Measurements from ENCODE around the gene NTM. TPM values are rescaled to one million over a fixed set of nuclear protein-coding genes. Genes with fewer than 3 reads are reported as not detected.

The NTM gene
- total RNA-seq, 6 donors from 2014 or later: 4.1 to 151 (median 115) TPM

DNA sequence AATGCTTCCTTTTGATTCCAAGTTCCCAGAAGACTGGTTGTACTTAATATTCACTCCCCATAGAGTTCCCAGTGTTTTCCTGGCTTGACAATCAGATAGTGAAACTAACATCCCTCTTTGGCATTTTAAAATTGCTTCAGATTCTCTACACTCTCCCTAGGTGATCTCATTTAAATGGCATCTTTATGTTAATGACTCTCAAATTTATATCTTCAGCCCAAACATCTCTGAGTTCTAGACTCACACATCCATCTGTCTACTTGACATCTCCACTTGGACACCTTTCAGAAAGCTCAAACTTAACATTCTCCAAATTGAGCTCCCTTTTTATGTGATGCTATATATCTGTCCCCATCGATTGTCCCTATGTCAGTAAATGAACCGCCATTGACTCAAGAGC, 232.0 kb downstream of the NTM start:
- no peak for ATAC-seq (ENCODE audit: low FRiP score in 2 of 2)
- no peak overlapping the region for H3K4me3 ChIP-seq
- H3K36me3 ChIP-seq: no peaks in the 10 kb centered on the region

DNA sequence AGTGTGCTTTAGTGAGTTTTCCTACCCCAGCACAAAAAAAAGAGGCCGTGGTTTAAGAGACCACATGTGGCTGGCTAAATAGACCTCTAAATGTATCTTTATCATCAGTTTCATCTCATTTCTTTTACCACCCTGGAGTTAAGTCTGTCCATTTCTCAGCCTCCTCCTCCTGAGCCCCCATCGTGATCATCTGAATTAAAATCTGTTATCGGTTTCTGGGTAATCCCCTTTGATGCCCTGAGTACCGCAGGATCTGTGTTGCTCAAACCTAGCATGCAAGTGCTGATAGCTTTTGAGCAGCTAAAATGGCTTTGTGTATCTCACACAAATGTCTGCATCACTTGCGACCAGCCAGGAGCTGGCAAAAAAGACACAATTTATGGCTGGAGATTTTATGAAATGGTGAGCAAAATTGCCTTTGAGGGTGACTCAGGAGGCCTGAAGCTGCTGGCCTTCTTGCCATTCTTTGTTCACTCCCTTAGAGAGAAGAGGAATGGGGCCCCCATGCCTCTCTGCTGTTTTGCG, 236.5 kb downstream of the NTM start:
- Histone ChIP-seq H3K9me3 (no peaks in the 10 kb centered on the region), H3K4me1 (no peaks in the 10 kb centered on the region), H3K27ac (no peak overlapping the region), H3K4me3 (no peak overlapping the region), H3K27me3 (no peaks in the 10 kb centered on the region), H3K36me3 (no peaks in the 10 kb centered on the region)
- 86 to 89% methylated on average over 6 of the region's 6 CpGs for WGBS, 2 donors
- DNase-seq (no peak), ATAC-seq (ENCODE audit: low FRiP score in 2 of 2) (no peak)
- TF ChIP-seq POLR2AphosphoS5 (IDR thresholded peaks at IDR 0.05) (no peak), EP300 (IDR thresholded peaks at IDR 0.05) (no peak), POLR2A (IDR thresholded peaks at IDR 0.05) (no peak)
- TF ChIP-seq, protein P1, sequence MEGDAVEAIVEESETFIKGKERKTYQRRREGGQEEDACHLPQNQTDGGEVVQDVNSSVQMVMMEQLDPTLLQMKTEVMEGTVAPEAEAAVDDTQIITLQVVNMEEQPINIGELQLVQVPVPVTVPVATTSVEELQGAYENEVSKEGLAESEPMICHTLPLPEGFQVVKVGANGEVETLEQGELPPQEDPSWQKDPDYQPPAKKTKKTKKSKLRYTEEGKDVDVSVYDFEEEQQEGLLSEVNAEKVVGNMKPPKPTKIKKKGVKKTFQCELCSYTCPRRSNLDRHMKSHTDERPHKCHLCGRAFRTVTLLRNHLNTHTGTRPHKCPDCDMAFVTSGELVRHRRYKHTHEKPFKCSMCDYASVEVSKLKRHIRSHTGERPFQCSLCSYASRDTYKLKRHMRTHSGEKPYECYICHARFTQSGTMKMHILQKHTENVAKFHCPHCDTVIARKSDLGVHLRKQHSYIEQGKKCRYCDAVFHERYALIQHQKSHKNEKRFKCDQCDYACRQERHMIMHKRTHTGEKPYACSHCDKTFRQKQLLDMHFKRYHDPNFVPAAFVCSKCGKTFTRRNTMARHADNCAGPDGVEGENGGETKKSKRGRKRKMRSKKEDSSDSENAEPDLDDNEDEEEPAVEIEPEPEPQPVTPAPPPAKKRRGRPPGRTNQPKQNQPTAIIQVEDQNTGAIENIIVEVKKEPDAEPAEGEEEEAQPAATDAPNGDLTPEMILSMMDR (IDR thresholded peaks at IDR 0.05): no peak

More for the DNA sequence above, 232.0 kb downstream of the NTM start:
- H3K9me3 ChIP-seq: no peaks in the 10 kb centered on the region
- no peak overlapping the region for H3K27ac ChIP-seq
- no peaks in the 10 kb centered on the region for H3K27me3 ChIP-seq
- H3K4me1 ChIP-seq: no peaks in the 10 kb centered on the region
- no peak for DNase-seq
- TF ChIP-seq, protein P1 (IDR thresholded peaks at IDR 0.05): no peak
- TF ChIP-seq EP300 (IDR thresholded peaks at IDR 0.05) (no peak), POLR2A (IDR thresholded peaks at IDR 0.05) (no peak), POLR2AphosphoS5 (IDR thresholded peaks at IDR 0.05) (no peak)
- WGBS, 2 donors: 88 to 96% methylated on average over 2 of the region's 2 CpGs

DNA sequence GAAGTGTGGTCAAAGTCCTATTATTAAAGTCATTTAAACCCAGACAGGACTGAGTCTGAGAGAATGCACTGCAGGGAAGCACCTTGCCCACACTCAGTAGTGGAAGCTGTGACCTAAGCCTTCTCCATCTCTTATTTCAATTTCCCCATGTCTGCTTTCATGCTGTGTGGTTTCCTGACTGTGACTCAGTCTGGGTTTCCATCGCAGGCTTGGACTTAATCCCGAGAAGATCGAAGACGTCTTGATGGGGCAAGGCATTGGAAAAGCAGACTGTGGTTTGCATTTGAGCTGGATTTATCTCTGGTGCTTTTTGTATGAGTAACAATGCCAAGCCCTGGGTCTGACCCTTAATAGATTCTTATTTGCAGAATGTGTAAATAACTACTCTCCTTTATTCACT, 238.9 kb downstream of the NTM start:
- Histone ChIP-seq H3K36me3 (no peaks in the 10 kb centered on the region), H3K4me1 (no peaks in the 10 kb centered on the region), H3K27ac (no peak overlapping the region), H3K27me3 (no peaks in the 10 kb centered on the region), H3K4me3 (no peak overlapping the region), H3K9me3 (no peaks in the 10 kb centered on the region)
- ATAC-seq (ENCODE audit: low FRiP score in 2 of 2): peak in 1 of 2 donors; percentile 40
- TF ChIP-seq POLR2AphosphoS5 (IDR thresholded peaks at IDR 0.05) (no peak), POLR2A (IDR thresholded peaks at IDR 0.05) (no peak), EP300 (IDR thresholded peaks at IDR 0.05) (no peak)
- TF ChIP-seq, protein P1 (IDR thresholded peaks at IDR 0.05): no peak
- no peak for DNase-seq
- 49 to 60% methylated on average over 4 of the region's 4 CpGs for WGBS, 2 donors

DNA sequence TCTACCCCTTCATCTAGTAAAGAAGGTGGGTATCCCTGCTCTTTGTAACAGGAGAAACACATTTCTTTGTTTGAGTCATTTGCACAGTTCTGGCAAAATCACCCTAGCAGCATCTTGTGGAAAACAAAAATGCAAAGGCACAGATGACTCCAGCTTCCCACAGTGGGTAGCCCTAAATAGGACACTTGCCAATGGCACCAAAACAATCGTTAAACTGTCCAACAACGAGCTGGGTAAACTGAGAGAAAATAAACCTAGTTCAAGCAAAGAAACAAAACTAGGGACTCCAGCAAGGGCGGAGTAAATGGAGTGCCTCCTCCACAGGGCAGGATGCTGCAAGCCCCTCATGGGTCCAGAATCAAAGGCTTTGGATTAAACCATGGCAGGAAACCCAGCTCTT, 239.5 kb downstream of the NTM start:
- no peak for DNase-seq
- Histone ChIP-seq H3K4me3 (no peak overlapping the region), H3K36me3 (no peaks in the 10 kb centered on the region), H3K27ac (no peak overlapping the region), H3K9me3 (no peaks in the 10 kb centered on the region), H3K27me3 (no peaks in the 10 kb centered on the region), H3K4me1 (no peaks in the 10 kb centered on the region)
- WGBS, 2 donors: 81 to 86% methylated on average over 3 of the region's 3 CpGs
- TF ChIP-seq EP300 (IDR thresholded peaks at IDR 0.05): no peak
- no peak for TF ChIP-seq POLR2AphosphoS5 (IDR thresholded peaks at IDR 0.05)
- TF ChIP-seq, protein P1 (IDR thresholded peaks at IDR 0.05): no peak
- TF ChIP-seq POLR2A (IDR thresholded peaks at IDR 0.05): no peak
- ATAC-seq (ENCODE audit: low FRiP score in 2 of 2): no peak

DNA sequence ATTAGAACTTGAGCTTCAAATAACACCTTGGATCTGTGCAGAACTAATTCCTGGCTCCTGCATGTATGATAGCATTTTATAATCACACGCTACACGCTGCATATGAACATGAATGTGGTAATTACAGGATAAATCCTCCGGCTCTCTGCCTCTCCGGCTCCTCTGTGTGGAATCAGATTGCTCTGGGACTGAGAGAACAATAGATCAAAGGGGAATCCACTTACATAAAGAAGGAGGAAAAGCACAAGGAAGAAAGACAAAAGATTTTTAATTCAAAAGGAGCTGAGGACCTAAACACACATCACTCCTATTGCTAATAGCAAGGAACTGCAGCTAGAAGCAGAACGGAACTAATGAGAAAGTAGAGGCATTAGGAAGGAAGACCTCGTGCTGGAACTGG, 240.9 kb downstream of the NTM start:
- WGBS, 2 donors: 70 to 73% methylated on average over 6 of the region's 6 CpGs
- ATAC-seq (ENCODE audit: low FRiP score in 2 of 2): no peak
- no peaks in the 10 kb centered on the region for H3K36me3 ChIP-seq

More for the DNA sequence above, 240.9 kb downstream of the NTM start:
- no peaks in the 10 kb centered on the region for H3K9me3 ChIP-seq
- H3K4me3 ChIP-seq: no peak overlapping the region
- TF ChIP-seq EP300 (IDR thresholded peaks at IDR 0.05) (no peak), POLR2A (IDR thresholded peaks at IDR 0.05) (no peak), POLR2AphosphoS5 (IDR thresholded peaks at IDR 0.05) (no peak)
- TF ChIP-seq, protein P1 (IDR thresholded peaks at IDR 0.05): no peak
- H3K4me1 ChIP-seq: no peaks in the 10 kb centered on the region
- no peak for DNase-seq
- no peaks in the 10 kb centered on the region for H3K27me3 ChIP-seq
- no peak overlapping the region for H3K27ac ChIP-seq
